C1 segment of cervical spinal cord (tissue), 14 donors: ENCODE measurements around the gene SLIT3.

Experiments used
- DNase-seq, 14 donors: peaks; one replicate each; lab custom pipeline; 2025; lab: John Stamatoyannopoulos, UW

SLIT3 gene

DNA sequence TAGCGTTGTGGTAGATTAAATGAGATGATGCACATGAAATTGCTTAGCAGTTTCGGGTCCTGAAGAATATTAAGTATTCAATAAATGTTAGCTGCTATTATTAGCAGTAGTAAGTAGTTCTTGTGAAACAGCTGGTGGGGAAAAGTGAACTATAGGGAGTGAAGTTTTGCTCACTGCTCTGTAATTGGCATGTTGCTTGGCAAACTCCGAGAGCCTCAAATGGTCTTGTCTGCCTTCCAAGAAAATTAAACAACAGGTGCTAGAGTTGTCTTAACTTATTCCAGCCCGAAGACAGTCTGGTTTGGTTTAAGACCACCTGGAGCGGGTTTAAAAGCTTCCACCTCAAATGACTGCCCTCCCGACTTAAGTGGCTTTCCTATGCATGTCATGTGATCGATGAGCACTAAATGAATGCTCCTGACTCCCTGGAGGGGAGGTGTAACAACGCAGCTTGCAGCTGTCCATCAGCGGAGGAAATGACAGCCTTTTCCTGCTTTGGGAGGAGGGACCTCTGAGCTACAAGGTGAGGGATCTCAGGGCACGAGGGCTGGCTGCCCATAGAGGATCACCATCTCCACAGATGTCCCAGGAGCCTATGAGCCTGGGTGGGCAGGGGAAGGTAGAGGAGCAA lies 518.9 kb downstream of the SLIT3 start:
- DNase-seq, result no peak

DNA sequence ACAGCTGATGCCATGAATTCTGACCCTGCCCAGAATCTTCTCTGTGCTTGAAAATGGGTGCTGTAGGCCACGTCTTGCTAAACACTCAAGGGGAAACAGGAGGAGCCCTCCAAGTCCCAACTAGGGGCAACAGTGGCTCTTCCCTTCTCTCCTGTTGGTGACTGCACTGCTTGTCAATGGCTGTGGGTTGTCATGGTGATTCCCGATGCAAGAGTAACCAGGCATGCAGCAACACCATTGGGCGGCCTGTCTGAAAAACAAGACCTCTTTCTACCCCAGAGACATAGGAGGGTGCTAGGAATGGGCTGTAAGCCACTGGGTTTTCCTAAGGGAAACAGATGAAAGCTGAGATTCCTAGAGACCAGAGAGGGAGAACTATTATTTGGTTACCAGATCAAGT lies 520.1 kb downstream of the SLIT3 start:
- no peak for DNase-seq

DNA sequence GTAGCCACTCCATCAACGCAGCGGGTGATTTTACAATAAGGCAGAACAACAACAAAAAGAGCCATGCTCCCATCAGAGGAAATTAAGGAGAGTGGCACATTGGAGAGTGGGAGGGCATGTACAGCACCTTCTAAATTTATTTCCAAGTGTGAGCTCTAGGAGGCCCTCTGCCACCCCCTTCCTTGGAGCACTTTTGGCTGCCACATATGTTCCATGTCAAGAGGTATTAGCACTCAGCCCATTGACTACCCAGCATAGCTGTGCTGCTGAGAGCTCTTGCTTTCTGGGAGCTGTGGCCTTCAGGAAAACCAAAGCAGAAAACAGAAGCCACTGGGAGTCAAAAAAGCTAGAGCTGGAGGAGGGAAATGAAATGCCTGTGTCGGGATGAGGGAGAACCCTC lies 521.6 kb downstream of the SLIT3 start:
- DNase-seq, result peak in 3 of 14 donors; percentile 11 to 98 (median 12)

DNA sequence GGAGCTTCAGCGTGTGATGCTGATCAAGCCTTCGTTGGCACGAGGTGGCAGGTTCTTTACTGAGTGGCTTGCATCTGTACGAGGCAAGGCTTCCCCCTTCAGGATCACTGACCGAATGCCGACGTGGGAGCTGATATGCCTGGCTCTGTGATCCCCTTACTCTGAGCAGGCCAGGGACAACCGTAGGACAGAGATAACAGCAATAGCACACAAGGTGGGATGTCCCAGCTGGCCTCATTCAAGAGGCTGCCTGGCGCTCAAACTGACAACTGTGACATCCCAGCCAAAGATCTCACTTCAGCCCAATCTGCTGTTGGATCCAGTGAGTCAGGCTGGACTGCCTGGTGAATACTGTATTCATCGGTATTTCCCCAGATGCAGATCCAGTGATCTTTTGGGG lies 522.4 kb downstream of the SLIT3 start:
- DNase-seq, result peak in 1 of 14 donors; percentile 58

DNA sequence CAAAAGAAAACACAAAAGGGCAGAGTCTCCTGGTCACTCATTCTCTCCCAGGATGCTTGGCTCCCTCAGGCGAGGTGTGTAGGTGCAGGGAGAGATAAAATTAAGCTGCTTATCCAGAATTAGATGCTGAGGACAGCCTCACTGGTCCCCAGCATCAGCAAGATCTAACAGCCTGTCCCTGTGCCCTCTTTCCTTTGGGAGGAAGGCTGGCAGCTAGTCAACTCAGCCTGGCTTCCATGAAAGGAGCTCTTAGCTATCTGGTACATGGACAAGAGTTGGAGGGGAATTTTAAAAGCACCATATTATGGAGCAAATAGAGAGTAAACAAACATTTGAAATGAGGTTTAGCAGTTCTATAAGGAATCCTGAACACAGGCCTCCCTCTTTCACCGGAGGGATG lies 523.3 kb downstream of the SLIT3 start:
- DNase-seq, result peak in 1 of 14 donors; percentile 56

DNA sequence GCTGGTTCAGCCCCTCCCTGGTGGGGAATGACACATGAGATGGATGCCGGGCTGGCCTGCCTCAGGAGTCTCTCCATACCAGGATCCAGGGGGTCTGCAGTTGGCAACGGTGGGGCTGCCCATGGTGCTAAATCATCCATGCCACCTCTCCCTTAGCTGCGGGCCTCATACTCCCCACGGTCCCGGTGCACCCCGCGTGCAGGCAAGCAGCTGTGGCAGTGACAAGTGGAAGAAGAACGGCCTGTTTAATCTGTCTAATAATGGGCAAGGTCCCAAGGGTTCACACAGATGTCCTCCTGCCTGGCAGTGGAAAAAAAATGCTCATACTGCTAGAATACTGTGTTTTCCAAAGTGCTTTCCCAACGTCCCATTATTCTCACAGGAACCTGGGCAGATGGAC lies 524.9 kb downstream of the SLIT3 start:
- no peak for DNase-seq

DNA sequence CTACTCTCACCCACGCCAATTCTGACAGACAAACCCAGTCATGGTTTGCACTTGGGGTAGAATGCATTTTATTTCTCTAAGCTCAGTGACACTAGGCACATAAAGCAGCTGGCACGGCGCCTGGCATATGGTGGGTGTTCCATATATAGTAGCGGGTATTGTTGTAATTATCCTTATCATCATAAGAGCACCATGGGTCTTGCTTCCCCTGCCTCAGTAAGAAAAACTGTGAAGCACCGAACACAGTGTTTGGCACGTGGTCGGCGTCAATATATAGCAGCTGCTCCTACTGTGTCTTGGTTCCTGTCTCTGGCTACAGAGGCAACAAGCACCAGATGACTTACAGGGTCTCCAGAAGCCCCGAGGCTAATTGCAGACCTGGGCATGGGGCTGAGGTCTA lies 527.7 kb downstream of the SLIT3 start:
- DNase-seq, result no peak

DNA sequence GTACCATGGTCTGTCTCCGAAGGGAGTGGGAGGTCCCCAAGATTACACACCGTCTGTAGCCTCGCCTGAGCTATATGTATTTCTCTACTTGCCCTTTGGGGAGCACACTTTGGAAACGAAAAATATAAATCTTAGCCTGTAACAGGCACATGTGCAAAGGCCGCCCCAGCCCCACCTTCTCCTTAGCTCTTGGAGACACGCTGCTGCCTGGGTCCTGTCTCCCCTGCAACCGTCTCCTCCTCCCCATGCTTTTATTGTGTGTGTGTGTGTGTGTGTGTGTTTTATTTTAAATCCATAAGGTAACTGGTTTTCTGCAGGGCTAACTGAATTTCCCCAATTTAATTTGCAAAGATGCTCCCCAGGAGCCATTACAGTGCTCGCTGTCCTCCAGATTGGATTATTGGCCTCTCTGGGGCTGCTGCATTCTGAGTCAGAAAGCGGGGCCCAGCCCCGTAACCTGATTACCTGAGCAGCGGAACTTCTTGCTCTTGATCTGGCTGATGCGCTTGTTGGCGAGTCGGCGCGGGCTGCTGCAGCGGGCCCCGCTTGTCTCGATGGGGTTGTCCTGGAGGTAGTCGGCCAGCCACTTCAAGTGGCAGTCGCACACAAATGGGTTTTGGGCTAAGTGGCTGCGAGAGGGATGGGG lies 528.5 kb downstream of the SLIT3 start:
- no peak for DNase-seq

DNA sequence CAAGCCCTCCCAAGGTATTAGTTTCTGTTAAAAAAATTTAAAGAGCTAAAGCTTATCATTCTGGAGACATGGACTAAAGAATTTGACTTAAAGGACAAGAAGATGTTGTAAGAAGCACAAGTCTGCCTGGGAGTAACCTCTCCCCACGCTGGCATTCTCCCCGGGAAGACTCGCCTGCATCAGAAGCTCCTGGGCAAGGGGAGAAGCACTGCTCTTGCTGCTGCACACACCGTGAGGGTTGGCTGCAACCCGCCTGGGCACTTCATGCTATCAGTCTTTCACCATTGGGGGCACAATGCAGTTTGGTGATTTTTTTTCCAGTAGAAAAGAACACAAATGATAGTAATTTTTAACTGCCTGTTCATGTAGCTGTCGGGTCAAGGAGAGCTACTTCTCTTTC lies 529.3 kb downstream of the SLIT3 start:
- DNase-seq, result no peak

DNA sequence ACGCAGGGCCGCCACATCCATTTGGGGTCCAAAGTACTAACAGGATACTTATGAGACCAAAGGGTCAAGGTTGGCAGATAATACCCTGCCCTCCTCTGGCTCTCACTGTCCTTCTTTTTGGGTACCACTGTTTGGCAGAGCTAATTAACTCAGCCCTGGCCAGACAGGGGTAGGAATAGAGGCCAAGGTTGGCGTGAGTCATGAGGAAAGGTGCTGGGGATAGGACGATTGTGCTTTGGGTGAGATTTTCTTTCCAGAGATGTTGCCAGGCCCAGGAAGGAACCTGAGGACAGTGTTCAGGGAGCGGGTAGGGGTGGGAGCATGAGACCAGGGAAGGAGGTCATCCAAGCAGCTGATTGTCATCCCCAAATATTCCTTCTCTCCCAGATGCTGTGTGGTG lies 529.9 kb downstream of the SLIT3 start:
- no peak for DNase-seq

DNA sequence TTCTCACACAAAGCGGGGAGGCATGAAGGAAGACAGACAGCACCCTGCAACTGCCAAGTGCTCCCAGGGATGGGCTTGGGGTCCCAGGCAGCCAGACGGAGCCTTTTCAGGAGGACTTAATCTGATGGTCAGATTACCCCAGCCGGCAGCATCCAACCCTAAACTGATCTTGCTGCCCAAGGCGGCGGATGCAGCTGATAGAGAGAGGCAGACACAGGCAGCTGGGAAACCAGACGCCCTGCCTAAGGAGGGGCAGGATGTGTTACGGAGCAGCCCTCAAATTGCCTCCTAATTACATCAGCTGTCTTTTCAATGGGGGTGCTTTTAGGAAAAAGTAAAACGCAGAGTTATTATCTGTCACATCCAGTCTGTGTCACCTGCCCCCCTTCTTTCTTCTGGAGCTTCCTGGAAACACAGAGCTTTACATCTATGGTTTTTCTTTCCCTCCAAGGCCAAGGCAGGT lies 530.9 kb downstream of the SLIT3 start:
- no peak for DNase-seq

DNA sequence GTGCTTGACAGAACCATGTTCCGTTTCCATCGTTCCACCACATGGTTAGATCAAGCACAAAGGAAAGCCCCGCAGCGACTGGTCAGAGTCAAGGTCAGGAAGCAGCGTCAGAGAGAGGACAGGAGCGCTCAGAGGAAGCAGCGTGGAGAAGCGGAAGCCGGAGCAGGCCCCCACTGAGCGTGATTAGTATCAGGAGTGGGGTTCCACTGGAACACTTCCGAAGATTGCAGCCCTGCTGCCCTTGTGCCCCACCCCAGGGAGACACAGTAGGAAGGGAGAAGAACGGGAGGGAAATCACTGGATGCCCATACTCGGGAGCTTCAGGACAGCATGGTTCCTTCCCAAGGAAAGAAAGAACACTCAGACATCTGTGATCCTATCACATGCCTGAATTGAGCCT lies 532.8 kb downstream of the SLIT3 start:
- no peak for DNase-seq

DNA sequence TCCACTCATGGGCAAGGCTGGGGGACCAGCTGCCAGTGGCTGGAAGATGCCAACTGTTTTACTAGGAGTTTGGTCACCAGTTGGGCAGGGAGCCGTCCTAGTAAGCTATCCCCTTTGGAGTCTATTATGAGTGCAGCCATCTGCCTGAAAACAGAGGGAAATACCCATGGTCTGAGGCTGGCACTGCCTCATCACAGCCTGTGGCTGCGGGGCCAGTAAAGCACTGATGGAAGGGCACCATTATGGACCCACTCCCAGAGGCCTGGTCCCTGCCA lies 534.6 kb downstream of the SLIT3 start:
- DNase-seq, result peak in 9 of 14 donors; percentile 1 to 84 (median 40)

DNA sequence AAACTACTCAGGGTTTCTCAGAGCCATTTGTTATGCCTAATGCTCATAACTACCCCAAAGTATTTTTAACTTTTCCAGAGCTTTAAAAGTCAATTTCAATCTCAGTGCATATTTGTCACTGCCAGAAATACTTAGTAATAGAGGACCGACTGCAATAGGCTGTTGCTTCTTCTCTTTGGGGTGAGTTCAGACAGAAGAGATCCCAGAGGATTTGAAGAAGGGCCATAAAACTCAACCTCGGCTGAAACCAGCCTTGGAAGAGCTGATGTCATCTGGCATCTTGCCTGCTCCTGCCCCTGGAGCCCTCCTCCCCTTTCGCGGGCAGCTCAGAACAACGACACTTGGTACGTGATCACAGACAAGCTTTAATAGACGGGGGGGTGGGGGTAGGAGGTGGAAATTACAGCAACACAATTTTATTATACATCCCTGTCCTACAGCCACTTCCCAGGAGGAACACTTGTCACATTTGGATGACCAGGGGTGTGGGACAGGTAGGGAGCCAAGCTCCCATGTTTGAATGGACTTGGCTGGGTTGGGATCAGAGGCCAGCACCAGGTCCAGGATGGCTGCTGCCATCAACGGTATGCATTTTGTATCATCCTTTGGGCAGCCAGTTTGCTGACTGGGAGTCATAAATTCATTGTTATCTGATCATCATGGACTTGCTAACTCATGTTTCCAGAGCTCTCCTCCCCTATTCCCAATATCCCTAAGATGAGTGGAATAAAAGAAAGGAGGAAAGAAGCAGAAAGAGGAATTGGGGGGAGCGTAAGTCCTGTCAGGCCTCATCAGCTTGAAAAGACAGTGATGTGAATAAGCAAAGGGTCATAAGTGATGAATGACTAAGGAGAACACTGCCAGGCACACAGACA lies 535.2 kb downstream of the SLIT3 start:
- DNase-seq, result no peak

DNA sequence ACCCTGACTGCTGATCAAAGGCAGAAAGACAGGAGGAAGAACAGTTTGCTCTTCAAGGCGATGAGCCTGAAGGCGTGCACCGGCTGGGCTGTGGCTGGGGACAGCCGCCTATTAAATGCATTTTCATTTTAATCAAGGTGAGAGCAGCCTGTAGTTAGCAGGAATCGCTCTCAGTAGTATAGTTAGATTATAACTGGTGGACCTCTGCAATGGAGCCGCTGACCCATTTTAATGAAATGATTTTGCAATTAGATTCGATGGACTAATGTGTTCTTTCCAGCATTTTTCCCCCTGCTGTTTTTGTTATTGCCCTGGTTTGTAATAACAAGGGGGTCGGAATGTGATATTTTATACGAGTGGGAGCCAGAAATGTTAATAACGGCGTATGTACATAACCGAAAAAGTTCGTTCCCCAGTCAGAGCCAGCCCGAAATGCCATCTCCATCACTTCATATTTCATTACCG lies 535.8 kb downstream of the SLIT3 start:
- no peak for DNase-seq

DNA sequence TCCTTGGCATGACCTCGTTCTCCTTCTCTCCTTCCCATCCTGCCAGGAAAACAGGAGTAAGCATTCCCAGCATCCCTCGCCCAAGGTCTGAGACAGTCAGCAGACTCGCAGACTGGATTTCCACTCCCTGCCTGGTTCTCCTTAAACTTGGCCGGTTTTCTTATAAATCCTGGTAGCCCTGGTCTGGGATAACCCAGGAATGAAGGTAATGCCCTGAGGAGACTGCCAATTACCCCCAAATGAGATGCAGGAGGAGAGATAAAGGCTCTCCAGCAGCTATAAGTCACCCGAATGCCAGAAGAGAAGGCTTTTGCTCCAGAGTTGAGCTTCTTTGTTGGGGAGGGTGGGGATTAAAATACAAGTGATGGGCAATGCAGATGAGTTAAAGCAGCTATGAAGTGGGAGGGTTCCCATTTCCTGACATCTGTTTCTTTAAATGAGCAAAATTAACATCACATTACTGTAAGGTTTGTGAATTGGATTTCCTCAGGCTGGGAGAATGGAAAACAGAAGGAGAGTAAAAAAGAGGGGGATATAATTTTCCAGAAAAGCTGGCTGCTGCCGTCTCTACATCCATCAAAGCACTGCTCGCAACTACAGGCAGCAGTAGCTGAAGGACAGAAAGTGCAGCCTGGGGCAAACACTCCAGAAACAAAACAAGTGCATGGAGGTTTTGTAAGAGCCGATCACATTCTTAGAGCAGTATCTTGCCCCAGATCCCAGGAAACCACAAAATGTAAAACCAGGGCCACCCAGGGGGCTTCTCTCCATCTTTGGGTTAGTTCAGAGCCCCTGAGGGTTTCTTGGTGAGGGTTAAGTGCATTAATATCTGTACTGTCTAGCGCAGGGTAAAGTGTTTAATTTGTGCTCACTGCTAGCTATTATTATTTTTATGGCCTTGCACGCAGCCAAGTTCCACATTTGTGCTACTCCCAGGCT lies 544.2 kb downstream of the SLIT3 start:
- DNase-seq, result no peak

DNA sequence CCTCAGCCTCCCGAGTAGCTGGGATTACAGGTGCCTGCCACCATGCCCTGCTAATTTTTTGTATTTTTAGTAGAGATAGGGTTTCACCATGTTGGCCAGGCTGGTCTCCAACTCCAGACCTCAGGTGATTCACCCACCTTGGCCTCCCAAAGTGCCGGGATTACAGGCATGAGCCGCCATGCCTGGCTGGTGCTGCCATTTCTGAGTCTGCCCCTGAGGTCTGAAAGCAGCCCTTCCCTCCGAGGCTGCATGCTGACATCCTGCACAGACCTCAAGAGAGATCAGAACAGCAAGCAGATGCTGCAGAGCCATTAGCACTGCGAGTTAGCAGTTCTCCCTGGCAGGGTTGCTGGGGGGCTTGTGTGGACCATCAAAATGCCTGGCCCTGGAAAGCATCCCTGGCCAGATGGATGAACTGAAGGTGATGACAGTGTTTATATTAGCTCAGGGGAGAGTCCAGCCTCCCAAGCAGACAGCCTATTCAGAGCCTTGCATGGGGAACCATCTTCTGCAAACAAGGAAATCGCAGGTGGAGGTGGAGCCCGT lies 545.3 kb downstream of the SLIT3 start:
- no peak for DNase-seq

DNA sequence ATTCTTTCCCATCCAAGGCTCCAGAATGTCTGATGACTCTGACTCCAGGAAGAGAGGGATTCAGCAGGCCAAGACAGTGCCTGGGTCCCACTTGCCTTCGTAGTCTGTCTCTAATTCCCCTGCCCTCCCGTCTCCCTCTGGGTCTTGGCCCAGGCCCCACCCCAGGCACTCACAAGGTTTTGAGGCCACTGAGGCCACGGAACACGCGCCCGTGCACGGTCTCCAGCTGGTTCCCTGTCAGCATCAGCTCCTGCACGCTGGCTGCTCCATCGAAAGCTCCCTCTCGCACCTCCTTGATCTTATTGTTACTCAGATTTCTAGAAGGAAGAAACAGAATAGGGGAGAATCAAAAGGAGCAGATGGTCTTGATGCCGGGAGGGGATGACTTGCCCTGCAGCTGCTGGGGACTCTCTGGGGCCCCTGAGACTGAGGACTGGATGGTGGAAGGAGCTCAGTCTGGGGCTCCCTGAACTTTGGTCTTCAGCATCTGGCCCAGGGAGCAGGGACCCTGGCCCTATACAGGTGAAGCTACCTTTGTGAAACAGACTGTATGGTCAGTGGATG lies 547.2 kb downstream of the SLIT3 start:
- no peak for DNase-seq

DNA sequence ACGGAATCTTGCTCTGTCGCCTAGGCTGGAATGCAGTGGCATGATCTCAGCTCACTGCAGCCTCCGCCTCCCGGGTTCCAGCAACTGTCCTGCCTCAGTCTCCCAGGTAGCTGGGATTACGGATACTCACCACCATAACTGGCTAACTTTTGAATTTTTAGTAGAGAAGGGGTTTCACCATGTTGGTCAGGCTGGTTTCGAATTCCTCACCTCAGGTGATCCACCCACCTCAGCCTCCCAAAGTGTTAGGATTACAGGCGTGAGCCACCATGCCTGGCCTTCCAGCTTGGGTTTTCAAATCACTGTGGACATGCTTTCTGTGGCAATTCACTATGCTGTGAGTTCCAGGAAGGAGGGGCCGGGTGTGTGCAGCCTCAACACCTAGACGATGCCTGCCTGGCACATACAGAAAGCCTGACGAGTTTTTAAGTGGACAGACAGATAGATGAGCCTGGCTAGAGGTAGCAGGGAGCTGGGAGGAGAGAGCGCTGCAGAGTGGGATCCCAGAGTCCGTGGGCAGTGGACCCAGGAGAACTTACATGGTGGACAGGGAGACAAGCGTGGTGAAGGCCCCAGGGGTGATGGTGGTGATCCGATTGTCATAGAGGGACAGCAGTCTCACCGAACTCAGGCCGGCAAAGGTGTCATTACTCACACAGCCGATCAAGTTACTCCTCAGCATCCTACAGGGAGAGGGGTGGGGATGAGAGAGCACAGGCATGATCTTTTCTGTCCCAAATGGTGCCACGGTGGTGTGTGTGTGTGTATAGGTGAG lies 548.3 kb downstream of the SLIT3 start:
- no peak for DNase-seq

DNA sequence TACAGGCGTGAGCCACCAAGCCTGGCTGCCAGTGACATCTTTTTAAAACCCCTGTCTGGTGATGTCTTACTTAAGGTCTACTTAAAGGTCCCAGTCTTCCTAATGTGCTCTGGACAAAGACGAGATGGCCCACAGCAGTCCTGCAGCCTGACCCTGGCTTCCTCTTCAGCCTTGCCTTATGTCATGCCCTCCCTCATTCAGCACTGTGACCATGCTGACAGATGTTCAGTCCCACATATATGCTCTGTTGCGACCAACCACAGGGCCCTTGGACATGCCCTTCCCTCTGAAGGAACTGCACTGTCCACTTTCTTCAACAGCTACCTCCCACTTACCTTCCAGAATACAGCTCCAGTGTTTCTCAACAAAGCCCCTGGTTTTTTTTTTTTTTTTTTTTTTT lies 548.9 kb downstream of the SLIT3 start:
- no peak for DNase-seq
